Bronchial epithelial cell (primary cell): ENCODE data around the gene VCL. TPM values are rescaled to one million over a fixed set of nuclear protein-coding genes. Genes with fewer than 3 reads are reported as not detected.

Source experiments
- DNase-seq: peaks from one replicate; pipeline ENCODE4 v3.0.0-alpha.2; 2010; ENCODE audit warnings: low read depth
- FAIRE-seq: peaks from 2 replicates; lab custom pipeline; 2011; peaks lifted over from hg19 to GRCh38; lab: Jason Lieb, UNC
- H3K27me3 ChIP-seq: 2 replicates; pipeline ENCODE4 v1.5.1; 2011; ENCODE audit warnings: low read length; ENCODE audit not compliant: control insufficient read depth, insufficient read depth
- H3K36me3 ChIP-seq: 2 replicates; pipeline ENCODE4 v1.5.1; 2011; ENCODE audit warnings: low read length; ENCODE audit not compliant: control insufficient read depth, insufficient read depth
- H3K4me3 ChIP-seq: 2 replicates; pipeline ENCODE4 v1.5.1; 2011; ENCODE audit warnings: mild to moderate bottlenecking, low read depth, low read length, control low read depth
- total RNA-seq: library from RNA; depleted of rRNA; stranded (reverse); fragments of >200 nt; gene quantifications from 2 replicates; pipeline ENCODE4 v1.2.1, GENCODE V29; 2014
- TF ChIP-seq, protein P1 (sequence below): IDR thresholded peaks from 2 replicates; pipeline ENCODE4 v1.5.1; 2011; ENCODE audit warnings: mild to moderate bottlenecking, moderate library complexity, low read length, control low read depth, inconsistent platforms; ENCODE audit not compliant: insufficient read depth, severe bottlenecking

The VCL gene
- total RNA-seq, 1 donor from 2014 or later: 40.8 TPM

DNA sequence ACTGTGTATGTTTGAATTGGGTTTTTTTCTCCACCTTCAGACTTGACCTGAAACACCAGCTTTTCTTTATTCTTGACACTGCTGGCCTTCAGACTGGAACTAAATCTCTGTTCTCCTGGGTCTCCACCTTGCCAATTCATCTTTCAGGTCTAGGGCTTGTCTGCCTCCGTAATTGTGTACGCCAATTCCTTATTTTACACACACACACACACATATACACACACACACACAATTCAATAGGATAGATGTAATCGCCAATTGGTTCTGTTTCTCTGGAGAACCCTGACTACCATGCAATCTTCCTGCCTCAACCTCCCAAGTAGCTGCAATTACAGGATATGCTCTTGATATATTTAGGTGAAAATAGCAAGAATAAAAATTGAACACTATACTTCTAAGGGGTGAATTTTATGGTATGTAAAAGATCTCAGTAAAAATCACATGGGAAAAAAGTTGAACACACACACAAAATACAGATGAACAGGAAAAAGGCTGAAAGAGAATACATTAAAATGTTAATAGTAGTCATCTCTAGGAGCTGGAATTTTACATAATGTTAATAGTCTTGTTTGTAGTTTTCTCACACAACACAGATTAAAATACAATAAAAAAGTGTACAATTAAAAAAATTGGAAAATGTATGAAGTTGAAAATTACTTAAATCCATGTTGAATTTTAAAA is 6.6 kb upstream of the VCL start:
- TF ChIP-seq, protein P1, sequence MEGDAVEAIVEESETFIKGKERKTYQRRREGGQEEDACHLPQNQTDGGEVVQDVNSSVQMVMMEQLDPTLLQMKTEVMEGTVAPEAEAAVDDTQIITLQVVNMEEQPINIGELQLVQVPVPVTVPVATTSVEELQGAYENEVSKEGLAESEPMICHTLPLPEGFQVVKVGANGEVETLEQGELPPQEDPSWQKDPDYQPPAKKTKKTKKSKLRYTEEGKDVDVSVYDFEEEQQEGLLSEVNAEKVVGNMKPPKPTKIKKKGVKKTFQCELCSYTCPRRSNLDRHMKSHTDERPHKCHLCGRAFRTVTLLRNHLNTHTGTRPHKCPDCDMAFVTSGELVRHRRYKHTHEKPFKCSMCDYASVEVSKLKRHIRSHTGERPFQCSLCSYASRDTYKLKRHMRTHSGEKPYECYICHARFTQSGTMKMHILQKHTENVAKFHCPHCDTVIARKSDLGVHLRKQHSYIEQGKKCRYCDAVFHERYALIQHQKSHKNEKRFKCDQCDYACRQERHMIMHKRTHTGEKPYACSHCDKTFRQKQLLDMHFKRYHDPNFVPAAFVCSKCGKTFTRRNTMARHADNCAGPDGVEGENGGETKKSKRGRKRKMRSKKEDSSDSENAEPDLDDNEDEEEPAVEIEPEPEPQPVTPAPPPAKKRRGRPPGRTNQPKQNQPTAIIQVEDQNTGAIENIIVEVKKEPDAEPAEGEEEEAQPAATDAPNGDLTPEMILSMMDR: no peak
- no peaks in the 10 kb centered on the region for H3K27me3 ChIP-seq
- no peak overlapping the region for H3K4me3 ChIP-seq
- FAIRE-seq (no peak), DNase-seq (no peak)
- H3K36me3 ChIP-seq: no peaks in the 10 kb centered on the region

DNA sequence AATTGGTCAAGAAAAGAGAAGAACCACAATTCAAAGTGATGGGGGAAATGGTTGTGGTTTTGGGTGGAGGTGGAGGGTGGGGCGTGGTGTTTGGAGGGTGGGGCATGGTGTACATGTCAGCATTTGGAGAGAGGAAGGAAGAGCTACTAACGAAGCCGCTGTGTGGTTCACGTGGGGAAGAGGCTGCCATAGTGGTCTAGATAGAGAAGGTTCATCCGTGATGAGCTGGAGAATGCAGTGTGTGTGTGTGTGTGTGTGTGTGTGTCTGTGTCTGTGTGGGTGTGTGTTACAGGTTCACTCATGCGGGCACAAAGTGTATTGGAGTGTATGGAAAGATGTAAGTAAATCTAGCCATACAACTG is 6.1 kb upstream of the VCL start:
- FAIRE-seq (no peak), DNase-seq (no peak)
- Histone ChIP-seq H3K4me3 (no peak overlapping the region), H3K27me3 (no peaks in the 10 kb centered on the region), H3K36me3 (no peaks in the 10 kb centered on the region)
- TF ChIP-seq, protein P1: no peak

DNA sequence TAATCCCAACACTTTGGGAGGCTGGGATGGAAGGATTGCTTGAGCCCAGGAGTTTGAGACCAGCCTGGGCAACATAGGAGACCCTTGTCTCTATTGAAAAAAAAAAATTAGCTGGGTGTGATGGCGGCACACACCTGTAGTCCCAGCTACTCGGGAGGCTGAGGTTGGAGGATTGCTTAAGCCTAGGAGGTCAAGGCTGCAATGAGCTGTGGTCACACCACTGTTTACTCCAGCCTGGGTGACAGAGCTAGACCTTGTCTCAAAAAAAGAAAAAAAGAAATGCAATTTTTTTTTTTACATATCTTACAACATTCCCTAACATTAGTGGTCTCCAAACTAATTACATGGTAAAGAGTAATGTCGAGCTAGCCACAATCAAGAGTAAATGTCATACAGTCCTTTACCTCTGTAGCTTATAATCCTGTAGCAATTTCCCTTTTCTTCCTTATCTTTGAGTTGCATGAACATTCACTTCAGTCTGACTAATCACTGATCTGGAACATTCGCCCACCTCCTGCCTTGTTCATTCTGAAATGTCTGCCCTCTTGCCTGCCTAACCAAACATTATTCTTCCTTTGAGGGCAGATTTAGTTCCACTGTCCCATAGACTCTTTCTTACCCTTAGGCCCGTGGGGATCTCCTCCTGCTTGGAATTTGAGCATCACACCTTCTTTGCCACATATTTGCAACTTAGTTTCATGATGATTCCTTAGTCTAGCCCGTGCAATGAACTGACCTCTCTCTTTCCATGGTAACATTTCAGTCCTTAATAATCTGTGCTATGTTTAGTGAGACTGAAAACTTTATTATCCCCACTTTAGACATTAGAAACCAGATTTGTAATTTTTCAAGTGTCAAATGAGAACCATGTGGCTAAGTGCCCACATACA is 4.8 kb upstream of the VCL start:
- H3K4me3 ChIP-seq: no peak overlapping the region
- H3K36me3 ChIP-seq: no peaks in the 10 kb centered on the region

GRCh38 chr10:73995035-73995358 is 2.9 kb upstream of the VCL start:
- H3K27me3 ChIP-seq: no peaks in the 10 kb centered on the region
- TF ChIP-seq, protein P1: no peak
- FAIRE-seq (no peak), DNase-seq (no peak)
- H3K36me3 ChIP-seq: no peaks in the 10 kb centered on the region
- H3K4me3 ChIP-seq: no peak overlapping the region

More for the DNA sequence above, 4.8 kb upstream of the VCL start:
- no peaks in the 10 kb centered on the region for H3K27me3 ChIP-seq
- TF ChIP-seq, protein P1: no peak
- FAIRE-seq: no peak
- peak; percentile 59 for DNase-seq

DNA sequence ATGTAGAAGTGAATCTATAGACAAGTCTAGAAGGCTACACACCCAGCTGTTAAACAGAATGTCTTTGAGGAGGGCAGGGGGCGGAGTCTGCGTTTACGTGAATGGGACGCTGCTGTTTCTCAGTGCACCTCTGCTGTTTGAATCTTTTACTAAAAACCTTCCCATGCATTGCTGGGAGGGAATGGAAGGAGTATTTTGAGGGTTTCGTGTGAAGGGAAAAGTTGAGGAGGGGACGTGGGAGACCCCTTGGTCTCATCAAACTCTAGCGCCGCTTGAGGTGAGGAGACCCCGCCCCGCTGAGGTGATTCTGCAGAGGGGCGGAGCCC is 492 bp upstream of the VCL start:
- no peak for DNase-seq

More for the DNA sequence above, 492 bp upstream of the VCL start:
- no peak for FAIRE-seq
- peak overlapping the region; percentile 44 for H3K4me3 ChIP-seq
- no peaks in the 10 kb centered on the region for H3K27me3 ChIP-seq
- TF ChIP-seq, protein P1: no peak
- H3K36me3 ChIP-seq: peaks cover 1% of the 10 kb centered on the region
